ENCODE results near the gene NPVF. TPM values are rescaled to one million over a fixed set of nuclear protein-coding genes. Genes with fewer than 3 reads are reported as not detected.

Gene NPVF
- total RNA-seq, 1 experiment from 2014 or later = not detected

GRCh38 chr7:25215694-25216335 lies 12.5 kb downstream of the NPVF start:
- Mint-ChIP-seq H3K4me3 (ENCODE audit: unreplicated experiment) (no peak overlapping the region), H3K36me3 (ENCODE audit: insufficient read depth, unreplicated experiment) (no peaks in the 10 kb centered on the region), H3K4me1 (ENCODE audit: low read depth, unreplicated experiment) (no peaks in the 10 kb centered on the region), H3K27me3 (ENCODE audit: insufficient read depth, unreplicated experiment) (peaks cover 6% of the 10 kb centered on the region), H3K27ac (ENCODE audit: unreplicated experiment) (no peak overlapping the region), H3K9me3 (ENCODE audit: unreplicated experiment) (no peaks in the 10 kb centered on the region)
- ChIA-PET CTCF (interaction anchor here (1.1 to 1.4 kb wide), 2 partner anchors 36 to 404 kb away, joined by 3 to 5 read pairs; a partner anchor contains a TSS), POLR2A (no interaction called here)
- intact Hi-C loops (cut with micrococcal nuclease; ENCODE audit: unreplicated experiment) = loop anchor here (1.0 kb wide), 1 partner anchor 36 kb away; a partner anchor contains a TSS
- H3K27me3 ChIP-seq (replicated peaks; ENCODE audit: control insufficient read depth, insufficient read depth, low read length) = no peaks in the 10 kb centered on the region
- H3K36me3 ChIP-seq (ENCODE audit: control insufficient read depth, insufficient read depth, low read length) = no peaks in the 10 kb centered on the region
- no peak for TF ChIP-seq CTCF (IDR thresholded peaks at IDR 0.05; ENCODE audit: insufficient read depth in 1 of 2, low read depth in 1 of 2, low read length in 1 of 2, severe bottlenecking in 1 of 2, unreplicated experiment in 1 of 2)
- no peak overlapping the region for H3K4me3 ChIP-seq (ENCODE audit: low read depth, low read length)
- no peaks in the 10 kb centered on the region for H3K4me1 ChIP-seq
- BruUV-seq (replicated peaks) = no TSS peak
- no peak for DNase-seq
- no peaks in the 10 kb centered on the region for H3K9me3 ChIP-seq

GRCh38 chr7:25208525-25209221 lies 19.6 kb downstream of the NPVF start:
- ChIA-PET POLR2A (no interaction called here), CTCF (interaction anchor here (0.7 kb wide), 1 partner anchor 946 kb away, joined by 3 read pairs; no protein-coding TSS in a partner anchor)
- H3K9me3 ChIP-seq = peaks cover 7% of the 10 kb centered on the region
- H3K4me1 ChIP-seq = 0 out of 2 replicates have a peak, but pooled peaks cover 7% of the 10 kb centered on the region
- intact Hi-C loops (cut with micrococcal nuclease; ENCODE audit: unreplicated experiment) = no loop called here
- Mint-ChIP-seq H3K4me3 (ENCODE audit: unreplicated experiment) (no peak overlapping the region), H3K27me3 (ENCODE audit: insufficient read depth, unreplicated experiment) (peaks cover 3% of the 10 kb centered on the region), H3K36me3 (ENCODE audit: insufficient read depth, unreplicated experiment) (no peaks in the 10 kb centered on the region), H3K4me1 (ENCODE audit: low read depth, unreplicated experiment) (peaks cover 8% of the 10 kb centered on the region), H3K27ac (ENCODE audit: unreplicated experiment) (no peak overlapping the region), H3K9me3 (ENCODE audit: unreplicated experiment) (no peaks in the 10 kb centered on the region)
- BruUV-seq (replicated peaks) = no TSS peak
- TF ChIP-seq CTCF (IDR thresholded peaks at IDR 0.05; ENCODE audit: insufficient read depth in 1 of 2, low read depth in 1 of 2, low read length in 1 of 2, severe bottlenecking in 1 of 2, unreplicated experiment in 1 of 2) = no peak
- H3K36me3 ChIP-seq (ENCODE audit: control insufficient read depth, insufficient read depth, low read length) = no peaks in the 10 kb centered on the region
- no peak for DNase-seq
- no peak overlapping the region for H3K4me3 ChIP-seq (ENCODE audit: low read depth, low read length)
- no peaks in the 10 kb centered on the region for H3K27me3 ChIP-seq (replicated peaks; ENCODE audit: control insufficient read depth, insufficient read depth, low read length)

GRCh38 chr7:25207887-25208286 lies 20.4 kb downstream of the NPVF start:
- no peaks in the 10 kb centered on the region for H3K36me3 Mint-ChIP-seq (ENCODE audit: insufficient read depth, unreplicated experiment)
- peaks cover 3% of the 10 kb centered on the region for H3K27me3 Mint-ChIP-seq (ENCODE audit: insufficient read depth, unreplicated experiment)
- H3K27ac Mint-ChIP-seq (ENCODE audit: unreplicated experiment) = no peak overlapping the region
- H3K36me3 ChIP-seq (ENCODE audit: control insufficient read depth, insufficient read depth, low read length) = no peaks in the 10 kb centered on the region
- no peaks in the 10 kb centered on the region for H3K9me3 Mint-ChIP-seq (ENCODE audit: unreplicated experiment)
- no peak for TF ChIP-seq CTCF (IDR thresholded peaks at IDR 0.05; ENCODE audit: insufficient read depth in 1 of 2, low read depth in 1 of 2, low read length in 1 of 2, severe bottlenecking in 1 of 2, unreplicated experiment in 1 of 2)
- no peak overlapping the region for H3K4me3 ChIP-seq (ENCODE audit: low read depth, low read length)
- no peak overlapping the region for H3K4me3 Mint-ChIP-seq (ENCODE audit: unreplicated experiment)
- H3K4me1 ChIP-seq = 0 out of 2 replicates have a peak, but pooled peaks cover 7% of the 10 kb centered on the region
- peaks cover 8% of the 10 kb centered on the region for H3K4me1 Mint-ChIP-seq (ENCODE audit: low read depth, unreplicated experiment)
- CTCF ChIA-PET = interaction anchor here (0.7 kb wide), 1 partner anchor 945 kb away, joined by 3 read pairs; no protein-coding TSS in a partner anchor
- peaks cover 7% of the 10 kb centered on the region for H3K9me3 ChIP-seq
- intact Hi-C loops (cut with micrococcal nuclease; ENCODE audit: unreplicated experiment) = no loop called here
- no peaks in the 10 kb centered on the region for H3K27me3 ChIP-seq (replicated peaks; ENCODE audit: control insufficient read depth, insufficient read depth, low read length)
- no TSS peak for BruUV-seq (replicated peaks)
- DNase-seq = no peak
- POLR2A ChIA-PET = no interaction called here
